Progenitor cell of endocrine pancreas (in vitro differentiated cells): ENCODE data around the gene GVQW3. TPM values are rescaled to one million over a fixed set of nuclear protein-coding genes. Genes with fewer than 3 reads are reported as not detected.

Experiments
- DNase-seq: peaks from one replicate; pipeline ENCODE4 v3.0.0; 2021; ENCODE audit warnings: low spot score; ENCODE audit not compliant: unreplicated experiment
- H3K27ac Mint-ChIP-seq: 2 replicates; pipeline ENCODE4 v1.8.0; 2021; ENCODE audit warnings: mild to moderate bottlenecking, moderate library complexity, mixed read lengths
- H3K27me3 Mint-ChIP-seq: 2 replicates; pipeline ENCODE4 v1.8.0; 2021; ENCODE audit warnings: mixed read lengths
- H3K36me3 Mint-ChIP-seq: 2 replicates; pipeline ENCODE4 v1.8.0; 2022; ENCODE audit warnings: mixed read lengths; ENCODE audit not compliant: insufficient read depth
- H3K4me1 Mint-ChIP-seq: 2 replicates; pipeline ENCODE4 v1.8.0; 2021; ENCODE audit warnings: low read depth, mixed read lengths
- H3K4me3 Mint-ChIP-seq: 2 replicates; pipeline ENCODE4 v1.8.0; 2021; ENCODE audit warnings: low read depth, mild to moderate bottlenecking, moderate library complexity, mixed read lengths
- H3K9me3 Mint-ChIP-seq: 2 replicates; pipeline ENCODE4 v1.8.0; 2021; ENCODE audit warnings: low read depth, mixed read lengths
- total RNA-seq: library from RNA; stranded (reverse); gene quantifications from 2 replicates; pipeline ENCODE4 v1.2.1, GENCODE V29; 2021
- TF ChIP-seq, protein P1 (sequence below): fragments of 200-600 bp; sonication (generic); IDR thresholded peaks from one replicate; pipeline ENCODE4 v1.5.0; 2021; ENCODE audit warnings: antibody characterized with exemption, mild to moderate bottlenecking; ENCODE audit not compliant: unreplicated experiment

Gene GVQW3
- total RNA-seq, 1 donor from 2014 or later = 17.5 TPM

DNA sequence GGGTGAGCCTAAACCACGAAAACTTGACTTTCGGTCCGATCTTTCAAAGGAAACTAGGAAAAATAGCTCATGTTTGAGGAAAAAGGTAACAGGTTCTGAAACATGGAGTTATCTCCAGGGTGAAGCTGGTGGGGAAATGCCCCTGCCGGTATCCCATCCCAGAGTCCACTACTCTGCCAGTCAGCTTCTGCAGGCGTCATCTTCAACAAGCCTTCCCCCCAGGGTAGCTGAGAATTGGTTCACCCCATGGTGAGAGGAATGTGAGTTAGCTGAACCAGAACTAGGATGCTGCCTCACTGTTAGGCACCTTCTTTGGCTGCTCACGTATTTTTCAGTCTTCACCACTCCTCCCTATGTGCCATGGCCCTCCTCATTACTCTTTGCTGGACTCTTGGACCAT lies 1.1 kb downstream of the GVQW3 start:
- peak overlapping the region; percentile 92 for H3K4me3 Mint-ChIP-seq
- peak overlapping the region; percentile 72 for H3K27ac Mint-ChIP-seq
- peaks cover 4% of the 10 kb centered on the region for H3K36me3 Mint-ChIP-seq
- TF ChIP-seq, protein P1, sequence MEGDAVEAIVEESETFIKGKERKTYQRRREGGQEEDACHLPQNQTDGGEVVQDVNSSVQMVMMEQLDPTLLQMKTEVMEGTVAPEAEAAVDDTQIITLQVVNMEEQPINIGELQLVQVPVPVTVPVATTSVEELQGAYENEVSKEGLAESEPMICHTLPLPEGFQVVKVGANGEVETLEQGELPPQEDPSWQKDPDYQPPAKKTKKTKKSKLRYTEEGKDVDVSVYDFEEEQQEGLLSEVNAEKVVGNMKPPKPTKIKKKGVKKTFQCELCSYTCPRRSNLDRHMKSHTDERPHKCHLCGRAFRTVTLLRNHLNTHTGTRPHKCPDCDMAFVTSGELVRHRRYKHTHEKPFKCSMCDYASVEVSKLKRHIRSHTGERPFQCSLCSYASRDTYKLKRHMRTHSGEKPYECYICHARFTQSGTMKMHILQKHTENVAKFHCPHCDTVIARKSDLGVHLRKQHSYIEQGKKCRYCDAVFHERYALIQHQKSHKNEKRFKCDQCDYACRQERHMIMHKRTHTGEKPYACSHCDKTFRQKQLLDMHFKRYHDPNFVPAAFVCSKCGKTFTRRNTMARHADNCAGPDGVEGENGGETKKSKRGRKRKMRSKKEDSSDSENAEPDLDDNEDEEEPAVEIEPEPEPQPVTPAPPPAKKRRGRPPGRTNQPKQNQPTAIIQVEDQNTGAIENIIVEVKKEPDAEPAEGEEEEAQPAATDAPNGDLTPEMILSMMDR = no peak
- H3K4me1 Mint-ChIP-seq = peaks cover 40% of the 10 kb centered on the region
- no peaks in the 10 kb centered on the region for H3K27me3 Mint-ChIP-seq
- no peak for DNase-seq
- H3K9me3 Mint-ChIP-seq = no peaks in the 10 kb centered on the region

DNA sequence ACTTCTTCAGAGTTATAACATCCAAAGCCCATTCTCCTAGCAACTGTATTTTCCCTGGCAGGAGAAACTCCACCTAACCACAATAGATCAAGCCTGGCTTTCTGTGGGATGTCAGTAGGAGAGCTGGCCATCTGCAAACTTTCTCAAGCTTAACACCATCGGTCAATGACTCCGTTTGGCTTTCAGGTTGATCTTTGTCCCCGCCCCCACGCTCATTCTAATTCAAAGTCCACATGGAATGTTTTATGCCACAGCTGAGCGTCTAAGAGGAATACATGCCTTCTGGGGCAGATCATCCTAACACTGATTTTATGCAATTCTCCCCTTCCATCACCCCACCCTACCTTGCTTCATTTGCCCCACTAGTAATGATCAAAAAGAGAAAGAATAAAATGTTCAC lies 4.8 kb downstream of the GVQW3 start:
- H3K4me1 Mint-ChIP-seq = peaks cover 28% of the 10 kb centered on the region
- TF ChIP-seq, protein P1 = no peak
- peak overlapping the region; percentile 74 for H3K27ac Mint-ChIP-seq
- H3K9me3 Mint-ChIP-seq = no peaks in the 10 kb centered on the region
- peak overlapping the region; percentile 20 for H3K4me3 Mint-ChIP-seq
- peaks cover 4% of the 10 kb centered on the region for H3K36me3 Mint-ChIP-seq
- DNase-seq = no peak
- H3K27me3 Mint-ChIP-seq = no peaks in the 10 kb centered on the region

DNA sequence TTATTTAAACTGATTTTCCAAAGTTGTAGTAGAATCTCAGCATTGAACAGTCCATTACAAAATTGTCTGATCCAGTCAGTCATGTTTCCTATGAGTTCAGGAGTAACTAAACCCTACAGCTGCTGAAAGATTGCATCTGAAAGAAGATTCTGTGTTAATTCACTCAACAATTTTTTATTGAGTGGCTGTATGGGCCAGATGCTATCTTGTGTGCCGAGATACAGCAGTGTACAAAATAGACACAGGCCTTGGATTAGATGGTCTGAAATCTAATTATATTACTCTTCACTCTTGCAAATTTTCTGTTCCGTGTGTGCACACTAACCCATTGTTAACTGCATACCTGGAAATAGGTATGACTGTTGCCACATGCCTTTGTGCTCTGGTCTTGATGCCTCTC lies 7.3 kb downstream of the GVQW3 start:
- TF ChIP-seq, protein P1 = no peak
- Mint-ChIP-seq H3K4me3 (no peak overlapping the region), H3K9me3 (no peaks in the 10 kb centered on the region), H3K27ac (no peak overlapping the region), H3K36me3 (peaks cover 4% of the 10 kb centered on the region), H3K4me1 (peaks cover 20% of the 10 kb centered on the region), H3K27me3 (no peaks in the 10 kb centered on the region)
- DNase-seq = no peak

DNA sequence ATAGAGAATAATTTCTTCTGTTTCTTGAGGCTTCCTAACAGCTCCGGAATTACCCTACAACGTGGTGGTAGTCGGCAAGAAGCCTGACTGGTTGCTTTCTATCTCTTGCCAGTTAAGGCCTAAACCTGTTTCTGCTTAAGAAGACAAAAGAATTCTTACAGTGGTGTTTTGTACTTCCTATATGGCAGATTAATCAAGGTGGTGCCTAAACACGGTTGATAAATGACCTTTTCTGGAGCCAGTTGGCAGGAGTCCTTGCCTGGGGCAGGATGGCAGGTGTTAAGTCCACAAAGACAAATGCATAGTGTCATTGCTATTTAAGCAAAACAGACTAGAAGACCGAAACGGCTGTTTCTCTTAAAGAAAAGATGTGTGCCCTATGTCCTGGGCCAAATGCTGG lies 9.9 kb downstream of the GVQW3 start:
- Mint-ChIP-seq H3K4me1 (peaks cover 11% of the 10 kb centered on the region), H3K36me3 (no peaks in the 10 kb centered on the region), H3K27me3 (no peaks in the 10 kb centered on the region), H3K9me3 (no peaks in the 10 kb centered on the region), H3K4me3 (no peak overlapping the region), H3K27ac (no peak overlapping the region)
- TF ChIP-seq, protein P1 = no peak
- DNase-seq = no peak

DNA sequence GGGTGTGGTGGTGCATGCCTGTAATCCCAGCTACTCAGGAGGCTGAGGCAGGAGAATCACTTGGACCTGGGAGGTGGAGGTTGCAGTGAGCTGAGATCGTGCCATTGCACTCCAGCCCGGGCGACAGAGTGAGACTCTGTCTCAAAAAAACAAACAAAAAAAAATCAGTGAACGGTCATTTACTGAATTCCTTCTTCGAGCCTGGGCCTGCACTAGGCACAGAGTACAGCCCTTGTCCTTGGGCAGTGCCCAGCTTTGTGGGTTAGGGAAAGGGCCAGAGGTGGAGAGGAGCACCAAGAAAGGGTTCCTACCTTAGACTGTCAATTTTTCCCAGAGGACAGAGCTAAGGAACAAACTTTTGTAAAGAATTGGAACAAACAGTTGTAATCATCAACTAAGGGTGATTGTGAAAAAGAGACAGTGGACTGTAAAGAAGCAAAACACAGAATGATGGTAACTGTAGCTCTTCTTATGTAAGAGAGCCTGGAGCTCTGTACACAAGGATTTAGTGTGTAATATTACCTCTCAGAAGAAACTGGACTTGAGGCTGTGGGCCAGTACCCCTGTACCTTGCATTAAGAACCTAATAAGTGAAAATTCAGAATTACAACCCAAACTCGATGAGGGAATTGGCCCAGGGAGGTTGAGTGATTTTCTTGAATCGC lies 10.8 kb downstream of the GVQW3 start:
- Mint-ChIP-seq H3K27ac (no peak overlapping the region), H3K9me3 (no peaks in the 10 kb centered on the region), H3K4me1 (peaks cover 4% of the 10 kb centered on the region), H3K36me3 (no peaks in the 10 kb centered on the region), H3K27me3 (no peaks in the 10 kb centered on the region), H3K4me3 (no peak overlapping the region)
- DNase-seq = no peak
- TF ChIP-seq, protein P1 = no peak
